OCI-LY3 (cell line): ENCODE measurements around the gene PCSK6.

Source experiments
- CTCF ChIP-seq: fragments of 200-600, 300-600 bp; sonication (generic); IDR thresholded peaks from 2 replicates; pipeline ENCODE4 v1.5.1; 2014; ENCODE audit warnings: antibody characterized with exemption, low read length, low read depth
- EZH2phosphoT487 ChIP-seq: fragments of 200-600 bp; shearing (Covaris generic); IDR thresholded peaks from 2 replicates; pipeline ENCODE4 v1.6.1; 2018; ENCODE audit warnings: antibody characterized with exemption, mixed run types, low read depth

GRCh38 chr15:101309436-101310160, 179.9 kb downstream of the PCSK6 start:
- no peak for TF ChIP-seq CTCF
- TF ChIP-seq EZH2phosphoT487: no peak
